HepG2 (cell line): Measurements from ENCODE around the gene CHST11. TPM values are rescaled to one million over a fixed set of nuclear protein-coding genes. Genes with fewer than 3 reads are reported as not detected.

Experiments
- ATAC-seq: fragments of 200-7000 bp; cut with Tn5 transposase; 3 replicates; pipeline ENCODE4 v1.9.1; 2020; ENCODE audit warnings: mild to moderate bottlenecking, moderate library complexity
- BruUV-seq: library from RNA; stranded (reverse); fragments of 400-500 nt; replicated peaks from 2 replicates; lab custom pipeline; 2021; lab: Mats Ljungman, UMichigan
- CTCF ChIA-PET: fragments of 300-600 bp; formaldehyde crosslinking; extraction: SDS; loops from one replicate; lab custom pipeline; 2021; ENCODE audit warnings: low total read pairs, inconsistent platforms, low intra/inter-chr PET ratio; lab: Yijun Ruan, JAX
- POLR2A ChIA-PET: fragments of 350-600 bp; sonication (Branson Sonifier 250); formaldehyde crosslinking; loops from one replicate; lab custom pipeline; 2020; ENCODE audit warnings: antibody characterized with exemption, inconsistent platforms; lab: Yijun Ruan, JAX
- DNase-seq: peaks from one replicate; pipeline ENCODE4 v3.0.0-alpha.2; 2015; ENCODE audit warnings: low spot score
- FAIRE-seq: peaks from 3 replicates; lab custom pipeline; 2011; peaks lifted over from hg19 to GRCh38; lab: Jason Lieb, UNC
- H2AFZ ChIP-seq: one replicate; pipeline ENCODE4 v1.6.1; 2011; ENCODE audit warnings: low read length, inconsistent platforms
- H3K27ac ChIP-seq: fragments of 300-600 bp; 3 replicates; pipeline ENCODE4 v1.8.0; 2011; ENCODE audit warnings: mixed run types, mild to moderate bottlenecking, mixed read lengths, low read length, inconsistent platforms; ENCODE audit not compliant: insufficient read depth; ENCODE audit errors: extremely low read length
- H3K27me3 ChIP-seq, 2 experiments: fragments of 200-600 bp in 1 of 2; 2 replicates in 1 of 2; 3 replicates in 1 of 2; pipeline versions ENCODE4 v1.6.0 to v1.8.0; 2011; ENCODE audit warnings: low read length in 2 of 2, mild to moderate bottlenecking in 2 of 2, moderate library complexity in 2 of 2, inconsistent platforms in 1 of 2; ENCODE audit not compliant: insufficient read depth in 2 of 2, control insufficient read depth in 1 of 2
- H3K36me3 ChIP-seq, 2 experiments: fragments of 200-600 bp in 1 of 2; replicated peaks in 1 of 2; 2 replicates in 1 of 2; 3 replicates in 1 of 2; pipeline versions ENCODE4 v1.5.1 to v1.8.0; 2011; ENCODE audit warnings: low read length in 2 of 2, inconsistent platforms in 1 of 2; ENCODE audit not compliant: insufficient read depth in 2 of 2, control insufficient read depth in 1 of 2
- H3K4me1 ChIP-seq: 2 replicates; pipeline ENCODE4 v1.5.1; 2012; ENCODE audit warnings: low read length, inconsistent platforms; ENCODE audit not compliant: insufficient read depth
- H3K4me2 ChIP-seq: 2 replicates; pipeline ENCODE4 v1.6.0; 2011; ENCODE audit warnings: low read depth, low read length, inconsistent platforms
- H3K4me3 ChIP-seq, 3 experiments: fragments of 200-600 bp in 1 of 3; sonication (generic), shearing (Covaris generic) in 1 of 3; replicated peaks in 1 of 3; 2 replicates each; pipeline ENCODE4 v1.5.1; 2011 to 2016; ENCODE audit warnings: low read length in 3 of 3, inconsistent platforms in 2 of 3, low read depth in 2 of 3, mild to moderate bottlenecking in 2 of 3, control low read depth in 1 of 3, mixed read lengths in 1 of 3; ENCODE audit not compliant: insufficient read depth in 1 of 3
- H3K79me2 ChIP-seq: one replicate; pipeline ENCODE4 v1.6.1; 2011; ENCODE audit warnings: low read length, inconsistent platforms; ENCODE audit not compliant: insufficient read depth
- H3K9ac ChIP-seq: 2 replicates; pipeline ENCODE4 v1.6.0; 2011; ENCODE audit warnings: mild to moderate bottlenecking, low read depth, low read length, inconsistent platforms; ENCODE audit not compliant: insufficient read depth
- H3K9me3 ChIP-seq: 2 replicates; pipeline ENCODE4 v1.5.1; 2012; ENCODE audit warnings: mild to moderate bottlenecking, low read length
- H4K20me1 ChIP-seq: 2 replicates; pipeline ENCODE4 v1.6.0; 2011; ENCODE audit warnings: inconsistent platforms, mild to moderate bottlenecking, low read length, moderate library complexity; ENCODE audit not compliant: insufficient read depth
- CEBPB ChIP-seq: IDR thresholded peaks from 2 replicates; pipeline ENCODE4 v1.6.1; 2011; ENCODE audit warnings: low read depth, low read length, improper control_type of control experiment, borderline replicate concordance
- NCOR1 ChIP-seq: fragments of 200-600 bp; sonication (generic); IDR thresholded peaks from 2 replicates; pipeline ENCODE4 v1.7.0; 2017; ENCODE audit warnings: antibody characterized with exemption, low read length, borderline replicate concordance
- SMARCC2 ChIP-seq: fragments of 450-650 bp; IDR thresholded peaks from 2 replicates; pipeline ENCODE4 v1.6.1; 2017; ENCODE audit warnings: antibody characterized with exemption, mild to moderate bottlenecking
- SNAI1 ChIP-seq: sonication (generic); formaldehyde crosslinking; IDR thresholded peaks from 2 replicates; pipeline ENCODE4 v1.5.0; 2020; ENCODE audit warnings: mild to moderate bottlenecking, missing genetic modification reagents, borderline replicate concordance
- ZNF354B ChIP-seq: sonication (generic); formaldehyde crosslinking; IDR thresholded peaks from 2 replicates; pipeline ENCODE4 v1.8.0; 2022; ENCODE audit warnings: mild to moderate bottlenecking, missing genetic modification reagents
- ZNF605 ChIP-seq: sonication (generic); formaldehyde crosslinking; IDR thresholded peaks from 2 replicates; pipeline ENCODE4 v1.8.0; 2022; ENCODE audit warnings: mild to moderate bottlenecking, missing genetic modification reagents
- ZNF615 ChIP-seq: sonication (generic); formaldehyde crosslinking; IDR thresholded peaks from 2 replicates; pipeline ENCODE4 v1.5.0; 2020; ENCODE audit warnings: mild to moderate bottlenecking, missing genetic modification reagents, borderline replicate concordance
- ZNF773 ChIP-seq: sonication (generic); formaldehyde crosslinking; IDR thresholded peaks from 2 replicates; pipeline ENCODE4 v1.4.0; 2020; ENCODE audit warnings: missing genetic modification reagents, borderline replicate concordance
- WGBS: methylation state at CpG from one replicate; pipeline ENCODE4 v1.1.6; 2017; ENCODE audit warnings: low lambda C conversion rate; 5-methylcytosine and 5-hydroxymethylcytosine counted together
- in situ Hi-C: cut with HindIII; loops from 2 replicates; pipeline ENCODE4 v1.10.0; 2017; ENCODE audit warnings: low pct_unique_long_range_greater_than_20kb; ENCODE audit not compliant: extremely low pct_ligation_motif_present
- intact Hi-C: fragments of 100-400 bp; cut with micrococcal nuclease; formaldehyde crosslinking; loops from one replicate; pipeline ENCODE4 v1.10.0; 2022; ENCODE audit not compliant: unreplicated experiment
- polyA plus RNA-seq, 8 experiments: library from polyadenylated mRNA; depleted of rRNA in 3 of 8; stranded (reverse) in 7 of 8; unstranded in 1 of 8; fragments of >200 nt; fragmentation: Illumina TruSeq in 4 of 8; extraction: Trizol in 4 of 8; gene quantifications; 2 replicates each; pipeline versions ENCODE4 v1.2.1 to v1.2.3, GENCODE V29; 2011 to 2016; ENCODE audit warnings: low read depth in 4 of 8, missing spikeins in 1 of 8, mixed read lengths in 1 of 8; ENCODE audit not compliant: insufficient read depth in 1 of 8
- total RNA-seq, 5 experiments: library from RNA; depleted of rRNA; stranded (reverse); fragments of >200 nt; fragmentation: Illumina TruSeq; extraction: Trizol; gene quantifications; 2 replicates each; pipeline ENCODE4 v1.2.3, GENCODE V29; 2016; ENCODE audit warnings: low read depth in 1 of 5
- TF ChIP-seq, protein P1 (sequence below): sonication (generic); formaldehyde crosslinking; IDR thresholded peaks from 2 replicates; pipeline ENCODE4 v1.4.0; 2020; ENCODE audit warnings: missing genetic modification reagents, borderline replicate concordance
- TF ChIP-seq, protein P2 (sequence below): sonication (generic); formaldehyde crosslinking; IDR thresholded peaks from 2 replicates; pipeline ENCODE4 v1.4.0; 2020; ENCODE audit warnings: mild to moderate bottlenecking, missing genetic modification reagents
- TF ChIP-seq, protein P3 (sequence below): sonication (generic); formaldehyde crosslinking; IDR thresholded peaks from 2 replicates; pipeline ENCODE4 v1.4.0; 2020; ENCODE audit warnings: missing genetic modification reagents
- TF ChIP-seq, protein P4 (sequence below): sonication (generic); formaldehyde crosslinking; IDR thresholded peaks from 2 replicates; pipeline ENCODE4 v1.4.0; 2020; ENCODE audit warnings: missing genetic modification reagents

The CHST11 gene
- total and polyA plus RNA-seq, 2 of the 13 experiments (the other 11 are each of a cell fraction or from before 2014, with no cell fraction given), result 0.15 TPM; not detected in 1

DNA sequence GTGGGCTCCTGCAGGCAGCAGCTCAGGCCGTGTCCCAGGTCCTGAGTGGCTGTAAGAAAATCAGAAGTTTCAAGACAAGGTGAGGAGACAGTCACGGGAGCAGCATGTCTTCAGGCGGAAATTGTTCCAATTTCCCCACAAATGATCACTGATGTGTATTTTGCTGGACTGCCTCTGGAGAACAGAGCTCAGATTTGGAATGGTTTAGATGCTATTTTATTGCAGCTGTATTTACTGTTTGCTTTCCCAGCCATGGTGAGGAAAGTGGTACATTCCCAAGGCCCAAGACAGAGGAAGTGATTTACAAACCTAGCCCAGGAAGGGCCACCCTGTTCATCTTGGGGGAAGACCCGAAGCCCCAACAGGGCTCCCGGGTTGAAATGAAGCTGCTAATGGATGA lies 195.6 kb downstream of the CHST11 start:
- Histone ChIP-seq H3K4me1 (no peaks in the 10 kb centered on the region), H3K36me3 (no peaks in the 10 kb centered on the region), H3K9ac (no peak overlapping the region), H2AFZ (no peak overlapping the region), H3K4me2 (no peak overlapping the region), H3K27me3 (peaks cover 2 to 38% of the 10 kb centered on the region in 2 experiments; a peak in 4 of 5 replicates), H3K4me3 (no peak overlapping the region), H4K20me1 (no peaks in the 10 kb centered on the region), H3K9me3 (no peaks in the 10 kb centered on the region), H3K79me2 (no peaks in the 10 kb centered on the region), H3K27ac (no peak overlapping the region)
- intact Hi-C loops, result no loop called here
- ChIA-PET CTCF (no interaction called here), POLR2A (no interaction called here)
- ATAC-seq (no peak), DNase-seq (no peak), FAIRE-seq (no peak)
- in situ Hi-C loops, result no loop called here
- BruUV-seq, result no TSS peak
- 0% methylated on average over 3 of the region's 5 CpGs for WGBS
- TF ChIP-seq SMARCC2, result no peak
- TF ChIP-seq ZNF615 (CRISPR knock-in tag), result no peak
- TF ChIP-seq CEBPB, result no peak
- no peak for TF ChIP-seq SNAI1 (CRISPR knock-in tag)
- TF ChIP-seq ZNF773 (CRISPR knock-in tag), result no peak
- TF ChIP-seq ZNF605 (CRISPR knock-in tag), result no peak
- TF ChIP-seq ZNF354B (CRISPR knock-in tag), result no peak
- TF ChIP-seq, protein P1, sequence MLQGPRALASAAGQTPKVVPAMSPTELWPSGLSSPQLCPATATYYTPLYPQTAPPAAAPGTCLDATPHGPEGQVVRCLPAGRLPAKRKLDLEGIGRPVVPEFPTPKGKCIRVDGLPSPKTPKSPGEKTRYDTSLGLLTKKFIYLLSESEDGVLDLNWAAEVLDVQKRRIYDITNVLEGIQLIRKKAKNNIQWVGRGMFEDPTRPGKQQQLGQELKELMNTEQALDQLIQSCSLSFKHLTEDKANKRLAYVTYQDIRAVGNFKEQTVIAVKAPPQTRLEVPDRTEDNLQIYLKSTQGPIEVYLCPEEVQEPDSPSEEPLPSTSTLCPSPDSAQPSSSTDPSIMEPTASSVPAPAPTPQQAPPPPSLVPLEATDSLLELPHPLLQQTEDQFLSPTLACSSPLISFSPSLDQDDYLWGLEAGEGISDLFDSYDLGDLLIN (CRISPR knock-in tag), result no peak
- TF ChIP-seq, protein P2, sequence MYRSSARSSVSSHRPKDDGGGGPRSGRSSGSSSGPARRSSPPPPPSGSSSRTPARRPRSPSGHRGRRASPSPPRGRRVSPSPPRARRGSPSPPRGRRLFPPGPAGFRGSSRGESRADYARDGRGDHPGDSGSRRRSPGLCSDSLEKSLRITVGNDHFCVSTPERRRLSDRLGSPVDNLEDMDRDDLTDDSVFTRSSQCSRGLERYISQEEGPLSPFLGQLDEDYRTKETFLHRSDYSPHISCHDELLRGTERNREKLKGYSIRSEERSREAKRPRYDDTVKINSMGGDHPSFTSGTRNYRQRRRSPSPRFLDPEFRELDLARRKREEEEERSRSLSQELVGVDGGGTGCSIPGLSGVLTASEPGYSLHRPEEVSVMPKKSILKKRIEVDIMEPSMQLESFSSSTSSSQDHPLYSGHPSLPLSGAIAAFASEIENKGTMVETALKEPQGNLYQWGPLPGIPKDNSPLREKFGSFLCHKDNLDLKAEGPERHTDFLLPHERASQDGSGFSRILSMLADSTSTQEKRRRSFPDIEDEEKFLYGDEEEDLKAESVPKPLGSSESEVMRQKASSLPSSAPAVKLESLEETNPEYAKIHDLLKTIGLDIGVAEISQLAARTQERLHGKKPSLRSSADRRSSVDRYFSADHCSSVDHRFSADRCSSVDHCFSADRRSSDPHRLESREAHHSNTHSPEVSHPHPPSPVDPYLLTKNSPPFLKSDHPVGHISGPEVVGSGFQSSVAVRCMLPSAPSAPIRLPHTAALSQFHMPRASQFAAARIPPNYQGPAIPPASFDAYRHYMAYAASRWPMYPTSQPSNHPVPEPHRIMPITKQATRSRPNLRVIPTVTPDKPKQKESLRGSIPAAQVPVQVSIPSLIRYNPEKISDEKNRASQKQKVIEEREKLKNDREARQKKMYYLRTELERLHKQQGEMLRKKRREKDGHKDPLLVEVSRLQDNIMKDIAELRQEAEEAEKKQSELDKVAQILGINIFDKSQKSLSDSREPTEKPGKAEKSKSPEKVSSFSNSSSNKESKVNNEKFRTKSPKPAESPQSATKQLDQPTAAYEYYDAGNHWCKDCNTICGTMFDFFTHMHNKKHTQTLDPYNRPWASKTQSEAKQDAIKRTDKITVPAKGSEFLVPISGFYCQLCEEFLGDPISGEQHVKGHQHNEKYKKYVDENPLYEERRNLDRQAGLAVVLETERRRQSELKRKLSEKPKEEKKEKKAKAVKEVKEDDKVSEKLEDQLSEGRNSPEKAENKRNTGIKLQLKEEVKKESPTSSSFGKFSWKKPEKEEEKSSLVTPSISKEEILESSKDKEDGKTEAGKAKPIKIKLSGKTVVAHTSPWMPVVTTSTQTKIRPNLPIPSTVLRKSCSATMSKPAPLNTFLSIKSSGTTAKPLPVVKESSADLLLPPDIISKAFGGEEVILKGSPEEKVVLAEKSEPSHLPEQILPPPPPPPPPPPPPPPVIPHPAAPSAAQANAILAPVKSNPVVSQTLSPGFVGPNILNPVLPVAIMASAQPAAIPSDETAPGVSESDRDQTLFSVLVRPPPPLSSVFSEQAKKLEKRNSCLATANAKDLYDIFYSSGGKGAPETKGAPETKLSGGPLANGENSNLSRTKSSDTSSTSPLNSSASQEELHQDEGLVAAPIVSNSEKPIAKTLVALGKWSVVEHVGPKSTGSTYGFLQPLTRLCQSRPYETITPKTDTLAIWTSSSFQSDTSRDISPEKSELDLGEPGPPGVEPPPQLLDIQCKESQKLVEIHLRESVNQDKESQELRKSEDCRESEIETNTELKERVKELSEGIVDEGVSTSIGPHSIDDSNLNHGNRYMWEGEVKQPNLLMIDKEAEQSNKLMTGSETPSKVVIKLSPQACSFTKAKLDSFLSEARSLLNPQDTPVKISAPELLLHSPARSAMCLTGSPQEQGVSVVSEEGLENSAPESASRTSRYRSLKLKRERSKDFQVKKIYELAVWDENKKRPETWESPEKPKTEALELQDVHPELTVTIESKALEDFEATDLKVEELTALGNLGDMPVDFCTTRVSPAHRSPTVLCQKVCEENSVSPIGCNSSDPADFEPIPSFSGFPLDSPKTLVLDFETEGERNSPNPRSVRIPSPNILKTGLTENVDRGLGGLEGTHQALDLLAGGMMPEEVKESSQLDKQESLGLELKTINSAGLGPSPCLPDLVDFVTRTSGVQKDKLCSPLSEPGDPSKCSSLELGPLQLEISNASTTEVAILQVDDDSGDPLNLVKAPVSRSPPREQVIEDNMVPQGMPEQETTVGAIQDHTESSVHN (CRISPR knock-in tag), result no peak
- no peak for TF ChIP-seq NCOR1
- TF ChIP-seq, protein P3, sequence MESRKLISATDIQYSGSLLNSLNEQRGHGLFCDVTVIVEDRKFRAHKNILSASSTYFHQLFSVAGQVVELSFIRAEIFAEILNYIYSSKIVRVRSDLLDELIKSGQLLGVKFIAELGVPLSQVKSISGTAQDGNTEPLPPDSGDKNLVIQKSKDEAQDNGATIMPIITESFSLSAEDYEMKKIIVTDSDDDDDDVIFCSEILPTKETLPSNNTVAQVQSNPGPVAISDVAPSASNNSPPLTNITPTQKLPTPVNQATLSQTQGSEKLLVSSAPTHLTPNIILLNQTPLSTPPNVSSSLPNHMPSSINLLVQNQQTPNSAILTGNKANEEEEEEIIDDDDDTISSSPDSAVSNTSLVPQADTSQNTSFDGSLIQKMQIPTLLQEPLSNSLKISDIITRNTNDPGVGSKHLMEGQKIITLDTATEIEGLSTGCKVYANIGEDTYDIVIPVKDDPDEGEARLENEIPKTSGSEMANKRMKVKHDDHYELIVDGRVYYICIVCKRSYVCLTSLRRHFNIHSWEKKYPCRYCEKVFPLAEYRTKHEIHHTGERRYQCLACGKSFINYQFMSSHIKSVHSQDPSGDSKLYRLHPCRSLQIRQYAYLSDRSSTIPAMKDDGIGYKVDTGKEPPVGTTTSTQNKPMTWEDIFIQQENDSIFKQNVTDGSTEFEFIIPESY, result no peak
- TF ChIP-seq, protein P4, sequence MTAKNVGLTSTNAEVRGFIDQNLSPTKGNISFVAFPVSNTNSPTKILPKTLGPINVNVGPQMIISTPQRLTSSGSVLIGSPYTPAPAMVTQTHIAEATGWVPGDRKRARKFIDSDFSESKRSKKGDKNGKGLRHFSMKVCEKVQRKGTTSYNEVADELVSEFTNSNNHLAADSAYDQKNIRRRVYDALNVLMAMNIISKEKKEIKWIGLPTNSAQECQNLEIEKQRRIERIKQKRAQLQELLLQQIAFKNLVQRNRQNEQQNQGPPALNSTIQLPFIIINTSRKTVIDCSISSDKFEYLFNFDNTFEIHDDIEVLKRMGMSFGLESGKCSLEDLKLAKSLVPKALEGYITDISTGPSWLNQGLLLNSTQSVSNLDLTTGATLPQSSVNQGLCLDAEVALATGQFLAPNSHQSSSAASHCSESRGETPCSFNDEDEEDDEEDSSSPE (CRISPR knock-in tag), result no peak
